HAP-1 (cell line): Measurements from ENCODE around the gene CEL.
"Not testable (repeated sequence)": the region's sequence is repeated elsewhere in the genome, so short reads cannot be mapped to it uniquely, and the experiment has no call there.

ENCODE experiments used
- DNase-seq, 2 experiments: peaks; one replicate each; pipeline ENCODE4 v3.0.0-alpha.2; 2016 to 2020; ENCODE audit warnings: low spot score in 2 of 2
- H3K27me3 ChIP-seq: fragments of 250-450 bp; sonication (Bioruptor Pico); 2 replicates; pipeline ENCODE4 v1.5.1; 2020; ENCODE audit warnings: low read depth, mild to moderate bottlenecking, moderate library complexity
- H3K36me3 ChIP-seq: fragments of 250-450 bp; sonication (Bioruptor Pico); replicated peaks from 2 replicates; pipeline ENCODE4 v1.5.1; 2020; ENCODE audit warnings: mild to moderate bottlenecking
- H3K4me1 ChIP-seq: fragments of 250-450 bp; sonication (Bioruptor Pico); 2 replicates; pipeline ENCODE4 v1.5.1; 2020; ENCODE audit warnings: mild to moderate bottlenecking
- H3K4me3 ChIP-seq: fragments of 250-450 bp; sonication (Bioruptor Pico); 2 replicates; pipeline ENCODE4 v1.5.1; 2020; ENCODE audit warnings: mild to moderate bottlenecking, moderate library complexity
- H3K9me3 ChIP-seq: fragments of 250-450 bp; sonication (Bioruptor Pico); 2 replicates; pipeline ENCODE4 v1.5.1; 2020; ENCODE audit warnings: mild to moderate bottlenecking, moderate library complexity
- in situ Hi-C: fragments of 300-500 bp; cut with MboI; formaldehyde crosslinking; loops from 3 replicates; pipeline ENCODE4 v1.14.3; 2020; ENCODE audit warnings: low sequenced_read_pairs, inconsistent platforms, mixed read lengths

CEL gene

GRCh38 chr9:133062569-133062968 is 788 bp downstream of the CEL start:
- in situ Hi-C loops, H3K4me1 ChIP-seq: not testable (repeated sequence)

GRCh38 chr9:133063159-133063499 is 1.3 kb downstream of the CEL start:
- Histone ChIP-seq H3K4me1 (no peaks in the 10 kb centered on the region), H3K4me3 (no peak overlapping the region), H3K36me3 (peaks cover 3% of the 10 kb centered on the region), H3K27me3 (no peaks in the 10 kb centered on the region), H3K9me3 (no peaks in the 10 kb centered on the region)
- no peak for DNase-seq
- in situ Hi-C loops, result no loop called here

More at GRCh38 chr9:133062569-133062968, 788 bp downstream of the CEL start:
- not testable (repeated sequence) for H3K36me3 ChIP-seq, H3K9me3 ChIP-seq, H3K4me3 ChIP-seq, H3K27me3 ChIP-seq, DNase-seq

- Histone ChIP-seq H3K36me3 (no peaks in the 10 kb centered on the region), H3K4me3 (no peak overlapping the region), H3K27me3 (no peaks in the 10 kb centered on the region), H3K4me1 (no peaks in the 10 kb centered on the region), H3K9me3 (no peaks in the 10 kb centered on the region)
- in situ Hi-C loops, result no loop called here
- DNase-seq, result no peak
Measured at GRCh38 chr9:133063500-133064231, 1.9 kb downstream of the CEL start.

GRCh38 chr9:133064241-133065069 is 2.7 kb downstream of the CEL start:
- no peak for DNase-seq
- Histone ChIP-seq H3K4me3 (no peak overlapping the region), H3K27me3 (no peaks in the 10 kb centered on the region), H3K4me1 (no peaks in the 10 kb centered on the region), H3K9me3 (no peaks in the 10 kb centered on the region), H3K36me3 (no peaks in the 10 kb centered on the region)
- in situ Hi-C loops, result no loop called here

- Histone ChIP-seq H3K4me1 (no peaks in the 10 kb centered on the region), H3K9me3 (no peaks in the 10 kb centered on the region), H3K27me3 (no peaks in the 10 kb centered on the region), H3K36me3 (no peaks in the 10 kb centered on the region), H3K4me3 (no peak overlapping the region)
- in situ Hi-C loops, result no loop called here
- no peak for DNase-seq
Measured at GRCh38 chr9:133065070-133065388, 3.2 kb downstream of the CEL start.

- no peak for DNase-seq
- no peaks in the 10 kb centered on the region for H3K36me3 ChIP-seq
- in situ Hi-C loops, result no loop called here
- no peaks in the 10 kb centered on the region for H3K27me3 ChIP-seq
- no peaks in the 10 kb centered on the region for H3K9me3 ChIP-seq
- no peaks in the 10 kb centered on the region for H3K4me1 ChIP-seq
- H3K4me3 ChIP-seq, result no peak overlapping the region
Measured at GRCh38 chr9:133066181-133066983, 4.6 kb downstream of the CEL start.

- H3K36me3 ChIP-seq, result no peaks in the 10 kb centered on the region
- H3K4me1 ChIP-seq, result no peaks in the 10 kb centered on the region
- no peak overlapping the region for H3K4me3 ChIP-seq
- no peaks in the 10 kb centered on the region for H3K27me3 ChIP-seq
- no peak for DNase-seq
- in situ Hi-C loops, result no loop called here
- no peaks in the 10 kb centered on the region for H3K9me3 ChIP-seq
Measured at GRCh38 chr9:133067006-133067405, 5.2 kb downstream of the CEL start.

GRCh38 chr9:133067813-133068212 is 6.0 kb downstream of the CEL start:
- in situ Hi-C loops, result no loop called here
- DNase-seq, result no peak
- H3K4me3 ChIP-seq, result no peak overlapping the region
- no peaks in the 10 kb centered on the region for H3K4me1 ChIP-seq
- H3K27me3 ChIP-seq, result no peaks in the 10 kb centered on the region
- no peaks in the 10 kb centered on the region for H3K9me3 ChIP-seq
- H3K36me3 ChIP-seq, result no peaks in the 10 kb centered on the region

GRCh38 chr9:133068431-133068830 is 6.7 kb downstream of the CEL start:
- DNase-seq, H3K4me1 ChIP-seq, in situ Hi-C loops, H3K4me3 ChIP-seq, H3K9me3 ChIP-seq, H3K36me3 ChIP-seq, H3K27me3 ChIP-seq: not testable (repeated sequence)

GRCh38 chr9:133070500-133070961 is 8.8 kb downstream of the CEL start:
- H3K4me3 ChIP-seq, H3K36me3 ChIP-seq, H3K27me3 ChIP-seq, H3K9me3 ChIP-seq, DNase-seq, H3K4me1 ChIP-seq, in situ Hi-C loops: not testable (repeated sequence)

- H3K4me3 ChIP-seq, DNase-seq, H3K36me3 ChIP-seq, in situ Hi-C loops, H3K27me3 ChIP-seq, H3K9me3 ChIP-seq, H3K4me1 ChIP-seq: not testable (repeated sequence)
Measured at GRCh38 chr9:133070985-133071384, 9.2 kb downstream of the CEL start.

GRCh38 chr9:133071484-133072150 is 9.8 kb downstream of the CEL start:
- Histone ChIP-seq H3K27me3 (0 out of 2 replicates have a peak, but pooled peaks cover 3% of the 10 kb centered on the region), H3K9me3 (no peaks in the 10 kb centered on the region), H3K36me3 (no peaks in the 10 kb centered on the region), H3K4me3 (no peak overlapping the region), H3K4me1 (no peaks in the 10 kb centered on the region)
- no peak for DNase-seq
- in situ Hi-C loops, result no loop called here

- H3K9me3 ChIP-seq, DNase-seq, H3K4me1 ChIP-seq, H3K36me3 ChIP-seq, H3K27me3 ChIP-seq, H3K4me3 ChIP-seq, in situ Hi-C loops: not testable (repeated sequence)
Measured at GRCh38 chr9:133072210-133072609, 10.4 kb downstream of the CEL start.
